ENCODE measurements around the gene TDRD3.

Gene TDRD3

GRCh38 chr13:60463787-60464186, 66.8 kb downstream of the TDRD3 start:
- no peak for DNase-seq

GRCh38 chr13:60467098-60467497, 70.1 kb downstream of the TDRD3 start:
- DNase-seq, result peak; percentile 11

GRCh38 chr13:60479273-60479672, 82.3 kb downstream of the TDRD3 start:
- DNase-seq, result no peak

DNA sequence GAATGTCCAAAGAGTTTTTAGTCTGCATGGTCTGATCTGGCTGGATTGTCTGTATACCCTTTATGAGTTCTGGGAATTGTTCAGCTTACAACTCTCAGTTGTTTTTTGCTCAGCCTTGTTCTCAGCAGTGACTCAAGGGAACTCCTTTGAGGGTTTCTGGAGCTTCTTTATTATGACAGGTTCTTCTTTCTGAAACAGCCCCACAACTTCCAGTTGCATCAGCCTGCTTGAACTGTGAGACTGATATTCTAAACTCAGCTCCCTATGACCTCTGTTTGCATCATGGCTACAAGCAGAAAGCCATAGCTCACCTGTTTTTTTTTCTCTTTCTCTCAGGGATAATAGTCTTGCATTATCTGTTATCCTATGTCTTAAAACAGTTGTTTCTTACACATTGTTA, 85.0 kb downstream of the TDRD3 start:
- no peak for DNase-seq

- DNase-seq, result no peak
Observed at GRCh38 chr13:60484865-60485264, 87.8 kb downstream of the TDRD3 start.

DNA sequence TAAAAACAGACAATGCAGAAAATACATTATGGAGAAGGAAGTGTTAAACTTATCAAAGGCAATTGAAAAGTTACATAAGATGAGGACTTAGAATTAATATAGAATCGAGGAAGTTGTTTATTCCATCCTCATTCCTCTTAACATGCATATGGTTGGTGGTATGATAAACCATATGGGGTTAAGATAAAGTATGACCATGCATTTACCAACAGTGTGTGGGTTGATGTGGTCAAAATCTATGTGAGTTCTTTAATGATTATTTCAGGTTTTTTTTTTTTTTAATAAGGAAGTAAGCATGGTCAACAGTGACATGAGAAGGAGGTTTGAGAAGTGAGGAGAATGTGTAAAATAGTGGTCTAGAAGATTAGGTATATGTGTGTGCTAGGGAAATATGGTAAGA, 94.5 kb downstream of the TDRD3 start:
- DNase-seq, result no peak

DNA sequence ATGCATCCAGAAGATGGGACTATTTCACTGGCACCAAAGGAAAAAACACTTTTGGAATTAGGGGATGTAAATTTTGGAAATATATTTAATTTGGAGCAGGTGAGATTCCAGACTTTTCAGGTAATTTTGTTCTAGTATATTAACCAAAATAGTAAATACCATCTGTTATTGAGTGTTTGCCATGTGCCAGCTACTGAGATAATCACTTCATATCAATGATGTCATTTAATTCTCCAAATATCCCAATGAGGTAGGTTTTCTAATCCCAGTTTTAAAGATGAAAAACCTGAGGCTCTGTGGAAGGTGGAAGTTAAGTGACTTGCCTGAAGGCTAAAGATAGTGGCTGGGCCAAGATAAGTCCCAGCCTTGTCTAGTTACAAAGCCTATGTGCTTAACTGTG, 95.2 kb downstream of the TDRD3 start:
- DNase-seq, result no peak

GRCh38 chr13:60494296-60494695, 97.3 kb downstream of the TDRD3 start:
- DNase-seq, result no peak

DNA sequence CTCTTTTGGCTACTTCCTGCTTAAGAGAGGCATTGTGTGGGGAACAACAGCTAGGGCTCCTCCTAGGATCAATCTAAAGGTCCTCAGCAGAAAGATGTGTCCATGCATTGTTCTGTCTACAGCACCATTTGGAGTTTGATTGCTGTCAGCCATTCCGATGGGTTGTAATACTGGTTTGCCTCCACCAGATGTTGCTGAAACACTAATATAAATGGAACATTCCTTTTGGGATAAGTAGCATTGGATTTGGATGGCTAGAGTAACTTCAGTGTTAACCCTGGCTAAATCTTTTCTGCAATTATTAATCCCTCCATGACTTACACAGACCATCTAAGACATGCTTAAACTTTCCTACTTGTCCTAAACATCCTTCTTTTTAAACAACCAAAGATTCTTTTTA, 104.2 kb downstream of the TDRD3 start:
- no peak for DNase-seq

DNA sequence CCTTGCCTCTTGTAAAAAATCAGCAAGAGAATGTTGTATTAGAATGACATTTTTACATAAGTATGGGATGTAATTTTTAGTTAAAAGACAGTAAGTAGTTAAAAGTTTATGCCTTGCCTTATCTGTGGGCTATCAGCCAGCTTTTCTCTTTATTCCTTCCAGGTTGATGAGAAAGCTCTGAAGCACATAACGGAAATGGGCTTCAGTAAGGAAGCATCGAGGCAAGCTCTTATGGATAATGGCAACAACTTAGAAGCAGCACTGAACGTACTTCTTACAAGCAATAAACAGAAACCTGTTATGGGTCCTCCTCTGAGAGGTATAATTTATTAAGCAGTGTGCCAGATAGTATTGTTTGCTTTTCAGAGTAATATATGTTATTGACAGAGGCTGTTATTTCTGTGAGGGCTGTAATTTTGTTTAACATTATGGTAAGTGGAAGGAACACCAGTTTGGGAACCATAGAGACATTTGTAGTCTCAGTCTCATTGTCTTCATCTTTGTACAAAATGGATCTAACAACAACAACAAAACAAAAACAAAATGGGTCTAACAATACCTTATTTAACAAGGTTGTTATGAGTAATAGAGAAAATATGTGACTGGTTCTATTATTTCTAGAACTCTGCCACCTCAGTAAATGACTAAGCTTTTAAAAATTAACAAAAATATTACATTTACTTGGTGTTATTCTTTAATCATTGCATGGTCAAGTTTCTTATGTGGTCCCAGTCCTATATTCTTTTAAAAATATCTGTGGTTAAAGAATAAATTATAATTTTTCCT, 112.8 kb downstream of the TDRD3 start:
- DNase-seq, result no peak

DNA sequence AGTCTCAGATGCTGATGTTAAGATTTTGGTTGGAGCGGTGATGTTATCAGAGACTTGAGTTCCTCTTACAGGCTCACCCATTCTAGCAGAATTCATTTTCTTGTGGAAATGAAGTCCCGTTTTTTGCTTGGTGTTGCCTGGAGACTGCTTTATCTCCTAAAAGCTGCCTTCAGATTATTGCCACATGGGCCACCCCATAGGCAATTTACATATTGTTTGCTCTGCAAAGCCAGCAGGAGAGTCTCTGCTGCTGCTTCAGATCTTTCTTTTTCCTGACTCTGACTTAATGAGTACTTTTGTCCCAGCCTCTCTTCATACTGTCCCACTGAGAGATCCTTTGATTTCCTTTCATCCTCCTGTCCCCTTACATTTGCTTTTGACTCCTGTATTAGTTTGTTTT, 114.6 kb downstream of the TDRD3 start:
- DNase-seq, result no peak

DNA sequence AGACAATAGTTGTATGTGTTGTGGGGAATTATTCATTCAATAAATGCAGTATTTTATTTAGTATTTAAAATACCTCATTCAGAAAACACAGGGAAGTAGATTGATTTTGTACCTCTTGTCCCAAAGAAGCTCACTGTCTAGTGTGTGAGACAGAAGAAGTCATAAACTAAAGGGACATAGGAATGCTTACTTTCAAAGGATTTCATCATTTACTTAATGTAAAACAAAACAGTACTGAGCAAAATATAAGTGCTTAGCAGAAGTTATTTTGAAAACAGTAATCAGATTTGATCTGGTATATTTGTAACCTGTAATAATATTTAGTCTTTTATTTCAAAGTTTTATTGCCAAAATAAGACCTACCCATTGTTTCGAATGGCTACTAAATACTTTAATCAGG, 117.9 kb downstream of the TDRD3 start:
- DNase-seq, result no peak

DNA sequence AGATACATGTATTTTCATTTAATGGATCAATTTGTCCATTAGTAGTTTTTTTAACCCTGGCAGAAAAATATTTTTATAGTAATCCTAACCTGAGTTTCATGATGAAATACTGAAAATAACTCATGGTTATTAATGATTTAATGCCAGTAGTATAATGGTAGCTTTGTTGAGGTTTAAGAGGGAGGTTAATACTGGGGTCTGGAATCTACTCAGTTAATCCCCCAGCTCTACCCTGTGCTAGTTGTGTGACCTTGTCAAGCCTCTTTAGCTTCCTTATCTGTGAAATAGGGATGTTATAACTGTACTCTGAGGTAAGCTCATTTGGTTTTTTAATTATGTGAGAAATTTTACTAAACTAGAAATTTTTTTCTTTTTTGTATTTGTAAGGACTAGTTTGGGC, 122.5 kb downstream of the TDRD3 start:
- no peak for DNase-seq

DNA sequence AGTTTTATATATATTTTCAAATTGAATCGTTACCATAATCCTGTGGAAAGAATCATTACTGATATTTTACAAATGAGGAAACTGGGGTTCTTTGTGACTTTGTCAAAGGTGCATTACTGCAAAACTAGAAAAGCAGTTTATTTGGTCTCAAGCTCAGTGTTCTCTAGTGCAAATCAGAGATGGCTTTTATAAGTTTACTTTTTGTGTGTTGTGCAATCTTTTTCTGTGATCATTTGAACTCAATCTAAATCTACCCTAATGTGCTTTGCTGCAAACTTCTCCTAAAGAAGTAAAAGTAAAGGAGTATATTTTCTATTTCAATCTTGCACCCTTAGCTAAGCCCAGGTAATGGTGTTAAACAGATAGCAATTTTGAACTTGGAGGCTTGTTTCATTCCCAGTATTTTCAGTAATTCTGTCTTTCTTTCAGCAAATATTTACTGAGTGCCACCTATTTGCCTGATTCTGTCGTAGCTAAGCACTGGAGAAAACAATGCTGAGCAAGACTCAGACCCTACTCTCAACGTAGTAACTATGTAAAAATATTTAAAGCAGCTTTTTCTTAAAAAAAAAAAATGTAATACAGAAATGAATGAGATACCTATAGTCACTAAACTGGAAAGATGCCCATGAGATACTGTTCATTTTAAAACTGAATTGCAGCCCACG, 124.0 kb downstream of the TDRD3 start:
- DNase-seq, result no peak

- DNase-seq, result no peak
Observed at GRCh38 chr13:60538566-60538965, 141.5 kb downstream of the TDRD3 start.

DNA sequence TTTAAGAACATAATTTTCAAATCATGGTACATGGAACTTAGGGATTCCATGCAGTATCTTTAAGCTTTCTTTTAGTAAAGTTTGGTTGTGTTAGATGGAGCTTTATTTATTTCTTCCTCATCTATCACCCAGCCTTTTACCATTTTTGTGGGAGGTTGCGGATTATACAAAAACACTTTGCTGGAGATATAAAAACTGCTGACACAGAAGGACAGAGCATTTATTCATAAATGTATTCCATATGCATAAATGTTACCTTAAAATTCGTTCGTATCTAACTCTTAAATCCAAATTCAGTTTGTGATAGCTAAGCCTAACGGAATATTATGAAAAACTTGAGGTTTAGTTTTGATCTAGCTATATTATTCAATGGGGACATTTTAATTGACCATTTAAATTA, 143.3 kb downstream of the TDRD3 start:
- DNase-seq, result no peak

DNA sequence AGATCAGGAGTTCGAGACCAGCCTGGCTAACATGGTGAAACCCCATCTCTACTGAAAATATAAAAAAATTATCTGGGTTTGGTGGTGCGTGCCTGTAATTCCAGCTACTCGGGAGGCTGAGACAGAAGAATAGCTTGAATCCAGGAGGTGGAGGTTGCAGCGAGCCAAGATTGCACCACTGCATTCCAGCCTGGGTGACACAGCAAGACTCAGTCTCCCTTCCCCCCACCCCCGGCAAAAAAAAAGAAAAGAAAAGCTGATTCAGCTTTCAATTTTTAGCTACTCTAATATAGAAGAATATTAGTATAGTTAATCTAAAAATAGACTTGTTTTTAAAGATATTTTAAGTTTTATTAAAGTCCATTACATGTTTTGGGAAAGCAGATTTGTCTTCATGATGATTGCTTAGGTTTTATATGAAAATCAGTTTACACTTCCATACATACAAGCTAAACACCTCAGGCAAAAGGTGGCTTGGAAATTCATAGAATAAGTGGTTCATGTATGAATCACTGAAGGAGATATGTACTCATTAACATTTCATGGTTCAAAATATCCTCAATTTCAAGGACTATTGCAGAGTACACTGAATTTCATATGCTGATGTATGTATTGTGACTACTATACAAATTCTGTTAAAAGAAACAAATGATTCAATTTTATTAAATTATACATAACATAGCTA, 165.2 kb downstream of the TDRD3 start:
- no peak for DNase-seq

GRCh38 chr13:60571571-60571970, 174.6 kb downstream of the TDRD3 start:
- DNase-seq, result no peak

DNA sequence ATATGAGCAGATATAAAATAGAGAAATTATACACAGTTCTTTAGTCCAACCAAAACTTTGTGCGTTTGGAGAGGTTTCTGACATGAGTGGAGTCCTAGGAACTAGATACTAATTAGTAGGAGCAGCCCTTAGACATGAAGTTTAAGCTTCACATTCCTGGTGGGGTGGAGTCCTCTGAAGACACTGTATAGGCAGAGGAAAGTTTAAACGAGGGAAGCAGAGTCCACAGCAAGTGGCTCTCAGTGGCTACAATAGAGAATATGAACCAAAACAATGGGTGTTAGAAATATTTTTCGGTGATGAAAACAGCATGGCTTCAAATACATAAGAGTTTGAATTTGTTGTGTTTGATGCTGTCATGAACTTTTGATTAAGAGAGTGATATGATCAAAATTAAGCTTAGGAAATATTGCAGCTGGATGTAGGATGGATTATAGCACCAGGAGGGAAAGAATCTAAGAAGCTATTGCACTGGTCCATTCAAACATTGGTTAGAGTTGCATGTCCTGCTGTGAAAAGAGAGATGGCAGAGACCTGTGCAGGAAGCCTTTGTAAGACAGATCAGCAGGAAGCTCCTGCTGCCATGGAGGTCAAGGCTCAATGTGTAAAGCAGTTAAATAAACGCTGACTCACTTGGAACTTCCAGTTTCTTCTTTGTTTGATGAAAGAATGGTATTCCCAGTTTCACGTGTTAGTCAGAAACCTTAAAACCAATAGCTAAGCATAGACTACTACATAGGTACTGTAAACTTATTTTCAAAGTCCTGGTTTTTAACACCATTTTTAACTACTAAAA, 175.2 kb downstream of the TDRD3 start:
- no peak for DNase-seq

- DNase-seq, result no peak
Observed at GRCh38 chr13:60572855-60573254, 175.8 kb downstream of the TDRD3 start.

DNA sequence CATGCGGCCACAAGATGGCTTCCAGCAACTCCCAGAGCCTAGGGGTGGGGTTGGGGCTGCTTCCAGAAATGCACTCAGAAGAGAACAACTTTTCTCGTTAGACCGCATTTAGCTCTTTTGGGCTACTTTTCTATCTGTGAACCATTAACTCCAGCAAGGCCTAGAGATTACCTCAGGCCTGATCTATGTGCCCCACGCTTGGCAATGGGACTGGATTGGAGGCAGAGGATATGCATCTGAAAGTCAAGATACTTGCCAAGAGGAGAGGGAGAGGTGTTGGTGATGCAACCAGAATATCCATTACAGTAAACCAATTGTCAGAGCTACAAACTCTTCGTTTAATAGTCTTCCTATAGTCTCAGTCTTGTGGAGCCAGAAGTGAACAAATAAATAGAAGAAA, 177.7 kb downstream of the TDRD3 start:
- no peak for DNase-seq

- no peak for DNase-seq
Observed at GRCh38 chr13:60575142-60575541, 178.1 kb downstream of the TDRD3 start.

DNA sequence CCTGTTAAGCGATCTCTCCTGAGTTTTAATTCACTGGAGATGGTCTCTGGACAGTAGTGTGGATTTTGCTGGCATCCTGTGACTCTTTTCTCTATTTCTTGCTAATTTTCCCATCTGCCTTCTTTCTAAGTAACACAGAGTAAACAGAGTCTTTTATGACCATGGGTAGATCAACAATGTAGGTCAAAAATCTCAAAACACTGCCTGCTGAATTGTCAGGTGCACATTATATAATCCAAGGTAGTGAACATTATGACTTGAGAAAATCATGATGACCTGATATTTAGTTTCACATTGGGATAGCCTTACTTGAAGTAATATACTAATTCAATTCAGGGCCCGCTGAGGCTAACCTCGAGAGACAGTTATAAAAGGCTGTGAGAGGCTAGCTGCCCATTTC, 180.7 kb downstream of the TDRD3 start:
- no peak for DNase-seq

Measured in NCI-H2107 (cell line).